Epidermal melanocyte (primary cell): ENCODE results near the gene MRPL1.
"Not testable (repeated sequence)": the region's sequence is repeated elsewhere in the genome, so short reads cannot be mapped to it uniquely, and the experiment has no call there.

ENCODE experiments used
- DNase-seq: peaks from one replicate; pipeline ENCODE4 v3.0.0; 2011; ENCODE audit warnings: low spot score; ENCODE audit not compliant: insufficient read length

The MRPL1 gene

GRCh38 chr4:77913348-77913747 lies 50.7 kb downstream of the MRPL1 start:
- no peak for DNase-seq

DNA sequence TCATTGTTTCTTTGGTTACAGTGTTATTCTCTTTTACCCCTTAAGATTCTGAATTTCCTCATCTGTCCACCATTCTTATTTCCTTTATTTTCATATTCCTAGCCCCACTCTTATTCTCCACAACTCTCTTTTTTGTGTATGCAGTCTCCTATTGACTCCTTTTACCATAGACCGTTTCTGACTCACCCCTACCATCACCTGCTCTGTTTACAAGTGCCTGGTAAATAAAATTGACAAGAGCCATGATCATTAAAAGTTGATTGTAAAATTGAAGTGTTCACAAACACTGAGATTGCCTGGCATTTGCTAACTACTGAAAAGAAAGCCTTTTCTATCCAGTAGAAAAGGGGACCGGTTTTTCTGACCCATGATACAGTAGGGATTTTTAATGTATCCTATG lies 54.4 kb downstream of the MRPL1 start:
- DNase-seq: no peak

DNA sequence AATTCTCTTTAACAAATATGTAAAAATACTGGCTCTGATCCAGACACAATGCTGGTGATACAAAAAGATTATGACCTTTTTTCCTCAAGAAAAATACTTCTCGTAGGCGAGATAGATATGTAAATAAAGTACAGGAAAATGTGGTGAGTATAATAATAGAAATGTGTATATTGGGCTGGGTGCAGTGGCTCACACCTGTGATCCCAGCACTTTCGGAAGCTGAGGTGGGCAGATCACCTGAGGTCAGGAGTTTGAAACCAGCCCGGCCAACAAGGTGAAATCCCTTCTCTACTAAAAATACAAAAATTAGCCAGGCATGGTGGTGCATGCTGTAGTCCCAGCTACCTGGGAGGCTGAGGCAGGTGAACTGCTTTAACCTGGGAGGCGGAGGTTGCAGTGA lies 55.0 kb downstream of the MRPL1 start:
- no peak for DNase-seq

DNA sequence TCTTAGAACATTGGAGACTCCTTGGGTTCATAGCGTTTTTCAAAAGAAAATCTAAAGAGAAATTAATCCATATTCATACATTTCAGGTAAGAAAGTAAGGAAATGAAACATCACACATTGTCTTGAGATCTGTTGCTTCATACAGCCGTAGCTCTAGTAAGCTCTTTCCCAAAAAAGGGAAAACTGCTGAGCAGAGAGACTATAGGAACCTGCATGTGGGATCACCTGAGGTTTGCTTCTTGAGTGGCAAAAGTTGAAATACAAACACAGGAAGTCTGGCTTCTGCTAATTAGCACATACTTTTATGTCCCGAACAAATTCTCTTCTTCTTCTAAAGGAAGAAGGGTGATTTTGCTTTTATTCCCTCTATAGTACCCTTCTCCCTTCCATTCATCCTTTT lies 57.7 kb downstream of the MRPL1 start:
- no peak for DNase-seq

- DNase-seq: no peak
Observed at GRCh38 chr4:77921701-77922100, 59.1 kb downstream of the MRPL1 start.

- DNase-seq: no peak
Observed at GRCh38 chr4:77922158-77923094, 59.8 kb downstream of the MRPL1 start.

DNA sequence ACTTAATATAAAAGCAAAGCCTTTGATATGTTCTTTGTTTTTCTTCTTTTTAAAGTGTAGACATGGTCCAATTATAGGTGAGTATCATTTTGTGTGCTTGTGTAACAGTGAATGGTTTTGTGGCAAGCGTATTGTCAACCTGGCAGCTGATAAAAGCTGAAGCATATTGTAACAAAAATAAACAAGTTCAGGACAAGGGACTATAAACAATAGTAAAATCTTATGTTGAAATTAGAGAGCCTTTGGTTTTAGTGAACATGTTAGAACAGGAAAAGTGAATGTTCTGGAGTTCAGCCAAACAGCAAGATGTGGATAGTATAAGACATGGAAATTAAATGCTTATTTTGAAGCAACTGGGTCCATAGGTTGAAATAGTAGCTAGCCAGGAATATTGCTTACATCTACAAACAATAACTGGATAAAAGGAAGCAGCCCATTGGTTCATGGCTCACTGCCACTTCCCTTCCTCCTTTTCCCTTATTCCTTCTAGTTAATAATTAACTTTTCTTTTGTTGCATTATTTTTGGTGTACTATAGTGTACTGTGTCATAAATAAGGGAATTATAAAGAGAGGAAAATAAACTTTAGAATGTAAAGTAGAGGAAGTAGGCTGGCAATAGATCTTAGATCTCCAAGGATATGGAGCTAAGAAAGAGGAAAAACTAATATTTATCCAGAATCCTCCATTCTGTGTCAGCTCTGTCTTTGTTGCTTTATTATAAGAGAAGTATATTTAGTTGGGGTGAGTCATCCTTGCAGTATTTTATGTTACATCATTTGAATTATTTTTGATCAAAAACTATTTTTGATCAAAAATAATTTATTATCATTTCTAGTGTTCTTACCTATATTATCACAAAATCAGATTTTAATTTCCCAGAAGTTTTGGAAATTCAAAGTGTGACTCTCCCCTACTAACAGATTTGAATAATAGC lies 65.6 kb downstream of the MRPL1 start:
- DNase-seq: no peak

DNA sequence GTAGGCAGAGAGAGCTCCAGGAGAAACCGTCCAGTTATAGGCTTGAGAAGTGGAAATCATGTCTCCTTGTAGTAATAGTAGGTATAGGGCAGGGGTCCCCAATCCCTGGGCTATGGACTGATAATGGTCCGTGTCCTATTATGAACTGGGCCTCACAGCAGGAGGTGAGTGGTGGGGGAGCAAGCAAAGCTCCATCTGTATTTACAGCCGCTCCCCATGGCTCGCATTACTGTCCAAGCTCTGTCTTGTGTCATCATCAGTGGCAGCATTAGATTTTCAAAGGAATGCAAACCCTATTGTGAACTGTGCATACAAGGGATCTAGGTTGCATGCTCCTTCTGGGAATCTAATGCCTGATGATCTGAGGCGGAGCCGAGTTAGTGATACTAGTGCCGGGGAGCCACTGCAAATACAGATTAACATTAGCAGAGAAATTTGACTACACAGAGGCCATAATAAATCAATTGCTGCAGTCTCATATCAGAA lies 67.6 kb downstream of the MRPL1 start:
- no peak for DNase-seq

DNA sequence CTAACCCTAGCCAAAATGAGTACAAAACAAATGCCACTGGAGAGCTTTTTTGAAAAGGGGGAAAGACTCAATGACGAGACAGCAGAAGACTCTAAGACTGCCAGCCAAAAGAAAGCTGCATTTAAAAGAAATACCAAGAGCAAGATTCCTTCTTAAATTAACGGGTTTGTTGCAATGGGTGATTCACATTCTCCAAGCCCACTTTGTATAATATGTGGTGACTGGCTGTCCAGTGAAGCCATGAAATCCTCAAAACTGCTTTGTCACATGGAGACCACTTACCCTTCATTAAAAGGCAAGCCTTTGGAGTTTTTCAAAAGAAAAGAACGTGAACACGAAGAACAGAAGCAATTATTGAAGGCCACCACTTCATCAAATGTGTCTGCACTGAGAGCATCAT lies 68.2 kb downstream of the MRPL1 start:
- no peak for DNase-seq

DNA sequence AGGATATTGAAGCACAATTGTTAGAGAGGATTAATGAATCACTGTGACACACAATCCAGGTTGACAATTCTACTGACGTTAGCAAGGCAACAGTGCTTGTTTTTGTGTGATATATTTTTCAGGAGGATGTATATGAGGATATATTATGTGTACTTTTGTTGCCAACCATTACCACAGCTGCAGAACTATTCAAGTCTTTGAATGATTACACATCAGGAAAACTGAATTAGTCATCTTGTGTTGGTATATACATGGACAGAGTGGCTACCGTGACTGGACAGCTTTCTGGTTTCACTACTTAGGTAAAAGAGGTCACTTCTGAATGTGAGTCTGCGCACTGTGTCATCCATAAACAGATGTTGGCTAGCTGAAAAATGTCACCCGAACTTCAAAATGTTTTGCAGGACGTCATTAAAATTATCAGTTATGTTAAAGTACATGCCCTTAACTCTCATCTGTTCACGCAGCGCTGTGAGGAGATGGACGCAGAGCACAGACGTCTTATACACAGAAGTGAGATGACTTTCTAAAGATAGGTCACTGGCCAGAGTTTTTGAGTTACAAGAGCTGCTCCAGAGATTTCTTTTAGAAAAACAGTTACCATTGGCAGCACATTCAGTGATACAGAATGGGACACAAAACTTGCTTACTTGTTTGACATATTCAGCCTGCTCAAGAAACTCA lies 69.0 kb downstream of the MRPL1 start:
- DNase-seq: no peak

GRCh38 chr4:77938560-77938959 lies 75.9 kb downstream of the MRPL1 start:
- DNase-seq: no peak

DNA sequence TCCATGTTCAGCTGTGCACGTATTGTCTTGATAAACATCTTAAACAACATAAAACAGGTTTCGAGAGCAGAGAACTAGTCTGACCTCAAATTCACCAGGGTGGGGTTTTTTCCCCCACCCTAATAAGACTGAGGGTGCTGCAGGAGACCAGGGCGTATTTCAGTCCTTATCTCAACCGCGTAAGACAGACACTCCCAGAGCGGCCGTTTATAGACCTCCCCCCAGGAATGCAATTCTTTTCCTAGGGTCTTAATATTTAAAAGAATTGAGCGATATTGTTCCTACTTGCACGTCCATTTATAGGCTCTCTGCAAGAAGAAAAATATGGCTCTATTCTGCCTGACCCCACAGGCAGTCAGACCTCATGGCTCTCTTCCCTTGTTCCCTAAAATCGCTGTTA lies 83.3 kb downstream of the MRPL1 start:
- not testable (repeated sequence) for DNase-seq

DNA sequence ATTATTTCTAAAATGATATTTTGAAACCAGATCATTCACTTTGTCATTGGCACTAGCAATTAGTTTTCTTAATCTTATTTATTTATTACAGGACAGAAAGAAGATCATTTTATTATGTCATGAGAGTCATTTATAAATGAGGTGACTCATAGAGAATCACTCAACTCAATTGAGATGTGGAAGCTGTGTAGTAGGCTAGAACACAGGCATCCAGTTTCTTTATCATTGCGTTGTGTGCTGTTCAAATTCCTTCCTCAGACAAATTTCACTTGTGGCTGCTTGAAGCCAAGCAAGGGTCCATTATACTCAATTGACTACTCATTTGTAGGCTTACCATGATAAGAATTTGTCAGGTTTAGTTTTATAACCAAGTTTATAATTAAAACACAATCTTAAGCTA lies 87.6 kb downstream of the MRPL1 start:
- DNase-seq: no peak

- DNase-seq: no peak
Observed at GRCh38 chr4:77952457-77952856, 89.8 kb downstream of the MRPL1 start.

- no peak for DNase-seq
Observed at GRCh38 chr4:77954690-77955089, 92.1 kb downstream of the MRPL1 start.

DNA sequence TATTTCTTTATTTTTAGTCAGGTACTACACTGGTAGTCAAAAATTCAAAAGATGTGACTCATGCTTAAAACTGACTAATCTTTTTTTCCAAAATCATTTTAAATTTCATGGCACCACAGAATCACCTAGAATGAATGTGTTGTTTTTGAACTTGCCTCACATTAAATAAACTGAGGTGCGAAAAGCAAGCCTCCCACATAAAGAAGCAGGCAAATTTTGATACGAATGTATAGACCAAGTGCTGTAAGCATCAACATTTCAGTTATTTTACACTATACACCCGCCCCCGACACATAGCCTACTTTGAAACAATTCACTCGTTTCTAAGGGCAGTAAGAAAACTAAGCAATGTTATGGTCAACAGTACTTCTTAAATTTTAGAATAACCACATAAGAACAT lies 94.3 kb downstream of the MRPL1 start:
- DNase-seq: no peak

GRCh38 chr4:77958897-77959296 lies 96.3 kb downstream of the MRPL1 start:
- no peak for DNase-seq

DNA sequence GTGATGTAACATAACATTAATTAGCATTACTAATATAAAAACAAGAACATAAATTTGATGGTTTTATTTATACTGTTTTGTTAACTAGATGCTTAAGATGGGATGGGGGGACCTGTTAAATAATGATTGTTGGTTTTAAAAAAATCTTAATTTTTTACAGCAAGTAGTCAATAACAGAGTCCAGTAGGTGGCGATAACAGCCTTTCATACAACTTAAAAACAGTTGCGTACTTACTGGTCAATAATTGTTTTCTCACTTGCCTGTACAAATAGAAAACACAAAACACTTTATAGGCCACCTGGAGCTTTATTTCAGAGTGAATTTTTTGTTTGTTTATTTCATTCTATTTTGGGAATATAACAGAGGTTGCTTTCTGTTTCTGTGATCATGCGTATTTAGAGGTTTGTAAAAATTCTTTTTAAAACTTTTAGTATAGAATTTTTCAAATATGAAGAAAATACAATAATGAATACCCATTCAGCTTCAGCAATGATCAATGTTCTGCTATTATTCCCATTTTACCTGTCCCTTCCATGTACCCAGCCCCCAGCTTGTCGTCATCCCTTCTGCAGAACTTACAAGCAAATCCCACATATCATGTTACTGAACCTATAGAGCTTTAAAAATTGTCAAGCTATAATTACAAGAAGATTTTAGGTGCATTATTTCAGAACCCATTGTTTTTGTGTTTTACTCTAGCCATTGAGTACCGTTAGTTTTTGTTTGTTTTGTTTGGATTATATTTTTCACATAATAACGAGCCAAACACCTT lies 97.1 kb downstream of the MRPL1 start:
- DNase-seq: peak; percentile 27

DNA sequence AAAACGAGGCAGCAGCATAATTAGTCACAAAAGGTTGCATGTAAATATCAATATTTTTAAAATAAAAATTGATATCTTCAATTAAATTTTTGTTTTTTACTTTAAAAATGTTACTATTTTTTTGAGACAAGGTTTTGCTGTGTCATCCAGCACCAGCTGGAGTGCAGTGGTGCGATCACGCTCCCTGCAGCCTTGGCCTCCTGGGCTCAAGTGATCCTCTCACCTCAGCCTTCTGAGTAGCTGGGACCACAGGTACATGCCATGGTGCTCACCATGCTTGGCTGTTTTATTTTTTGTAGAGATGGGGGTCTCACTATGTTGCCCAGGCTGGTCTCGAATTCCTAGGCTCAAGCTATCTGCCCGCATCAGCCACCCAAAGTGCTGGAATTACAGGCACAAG lies 97.7 kb downstream of the MRPL1 start:
- no peak for DNase-seq

- no peak for DNase-seq
Observed at GRCh38 chr4:77963004-77963403, 100.4 kb downstream of the MRPL1 start.

- not testable (repeated sequence) for DNase-seq
Observed at GRCh38 chr4:77973657-77974056, 111.0 kb downstream of the MRPL1 start.
